ENCODE results near the gene SNAPIN. TPM values are rescaled to one million over a fixed set of nuclear protein-coding genes. Genes with fewer than 3 reads are reported as not detected.

Gene SNAPIN
- total RNA-seq, 1 experiment from 2014 or later: 82.0 TPM

DNA sequence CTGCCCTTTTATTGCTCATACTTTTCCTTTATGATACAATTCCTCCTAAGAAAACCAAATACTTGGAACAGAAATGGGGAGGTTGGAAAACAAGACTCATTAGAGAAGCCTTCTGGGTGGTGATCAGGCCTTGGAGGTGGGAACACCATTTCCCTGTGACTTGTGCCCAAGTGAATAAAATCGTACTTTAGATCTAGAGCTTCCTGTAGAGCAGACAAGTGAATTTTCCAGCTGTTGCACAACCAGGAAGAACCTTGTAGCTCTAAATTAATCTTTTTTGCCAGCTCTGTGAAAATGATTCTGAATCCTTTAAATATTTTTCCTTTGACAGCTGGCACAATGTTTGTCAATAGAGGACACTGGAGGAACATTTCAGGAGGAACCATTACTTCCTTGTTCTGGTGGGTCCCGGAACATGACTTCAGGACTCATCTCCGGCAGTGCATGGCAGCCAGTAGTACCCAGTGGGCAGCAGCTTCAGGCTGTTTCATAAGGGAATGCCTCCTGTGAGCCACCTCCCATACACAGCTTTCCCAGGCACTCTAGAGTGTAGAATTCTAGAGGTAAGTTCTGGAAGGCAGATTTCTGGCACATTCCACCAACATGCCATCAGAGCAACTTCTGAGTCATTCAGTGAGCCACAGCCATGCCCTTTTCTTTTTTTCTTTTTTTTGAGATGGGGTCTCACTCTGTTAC is 5.5 kb upstream of the SNAPIN start:
- Histone ChIP-seq H2AFZ (ENCODE audit: low read length) (no peak overlapping the region), H3K4me3 (ENCODE audit: low read length) (no peak overlapping the region), H3K9me2 (replicated peaks; ENCODE audit: low read length) (no peaks in the 10 kb centered on the region), H3F3A (ENCODE audit: low read length, unreplicated experiment) (no peaks in the 10 kb centered on the region), H3K4me2 (ENCODE audit: low read length) (peak overlapping the region; percentile 18; the same call in 1 of the 2 replicates), H3K27ac (ENCODE audit: low read length) (no peak overlapping the region), H3K9me3 (ENCODE audit: low read length) (no peaks in the 10 kb centered on the region), H4K20me1 (ENCODE audit: low read length) (no peaks in the 10 kb centered on the region), H3K36me3 (ENCODE audit: low read depth, low read length) (no peaks in the 10 kb centered on the region), H3K4me1 (ENCODE audit: insufficient read depth, low read length) (peaks cover 16% of the 10 kb centered on the region), H3K79me2 (ENCODE audit: low read length) (no peaks in the 10 kb centered on the region), H3K27me3 (ENCODE audit: low read length) (no peaks in the 10 kb centered on the region), H3K9ac (ENCODE audit: low read length) (no peak overlapping the region)
- ChIA-PET POLR2A (ENCODE audit: unreplicated experiment) (no interaction called here), CTCF (no interaction called here)
- no TSS peak for BruUV-seq (replicated peaks)
- no peak for TF ChIP-seq EZH2 (IDR thresholded peaks at IDR 0.05; ENCODE audit: low read length, unreplicated experiment)
- TF ChIP-seq EZH2phosphoT487 (IDR thresholded peaks at IDR 0.05; ENCODE audit: borderline replicate concordance, low read length): no peak
- no peak; the same call in 1 of the 2 replicates for ATAC-seq
- intact Hi-C loops (cut with micrococcal nuclease): no loop called here
- peak; percentile 66 for DNase-seq

DNA sequence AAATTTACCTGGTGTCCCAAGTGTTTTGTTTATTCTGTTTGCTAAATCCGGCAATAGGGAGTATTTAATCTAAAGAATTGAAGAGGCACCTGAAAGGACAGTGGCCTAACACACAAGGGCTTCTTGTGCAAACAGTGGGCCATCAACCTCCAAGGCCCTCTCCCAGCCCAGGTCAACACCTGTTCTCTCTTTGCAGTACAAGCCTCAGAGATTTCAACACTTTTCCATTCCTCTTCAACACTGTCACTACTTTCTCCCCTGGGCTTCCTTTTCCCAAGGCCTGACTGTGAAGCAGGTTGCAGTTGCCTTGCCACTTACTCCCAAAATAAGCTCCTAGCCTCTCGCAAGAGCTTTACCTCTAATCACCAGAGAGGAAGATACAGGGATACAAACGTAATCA is 3.2 kb upstream of the SNAPIN start:
- H3K4me3 ChIP-seq (ENCODE audit: low read length): no peak overlapping the region
- TF ChIP-seq, protein P1, sequence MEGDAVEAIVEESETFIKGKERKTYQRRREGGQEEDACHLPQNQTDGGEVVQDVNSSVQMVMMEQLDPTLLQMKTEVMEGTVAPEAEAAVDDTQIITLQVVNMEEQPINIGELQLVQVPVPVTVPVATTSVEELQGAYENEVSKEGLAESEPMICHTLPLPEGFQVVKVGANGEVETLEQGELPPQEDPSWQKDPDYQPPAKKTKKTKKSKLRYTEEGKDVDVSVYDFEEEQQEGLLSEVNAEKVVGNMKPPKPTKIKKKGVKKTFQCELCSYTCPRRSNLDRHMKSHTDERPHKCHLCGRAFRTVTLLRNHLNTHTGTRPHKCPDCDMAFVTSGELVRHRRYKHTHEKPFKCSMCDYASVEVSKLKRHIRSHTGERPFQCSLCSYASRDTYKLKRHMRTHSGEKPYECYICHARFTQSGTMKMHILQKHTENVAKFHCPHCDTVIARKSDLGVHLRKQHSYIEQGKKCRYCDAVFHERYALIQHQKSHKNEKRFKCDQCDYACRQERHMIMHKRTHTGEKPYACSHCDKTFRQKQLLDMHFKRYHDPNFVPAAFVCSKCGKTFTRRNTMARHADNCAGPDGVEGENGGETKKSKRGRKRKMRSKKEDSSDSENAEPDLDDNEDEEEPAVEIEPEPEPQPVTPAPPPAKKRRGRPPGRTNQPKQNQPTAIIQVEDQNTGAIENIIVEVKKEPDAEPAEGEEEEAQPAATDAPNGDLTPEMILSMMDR (conservative IDR thresholded peaks at IDR 0.05; ENCODE audit: low read depth, low read length): no peak
- no peak for TF ChIP-seq EZH2 (IDR thresholded peaks at IDR 0.05; ENCODE audit: low read length, unreplicated experiment)
- TF ChIP-seq EZH2phosphoT487 (IDR thresholded peaks at IDR 0.05; ENCODE audit: borderline replicate concordance, low read length): no peak
- no peaks in the 10 kb centered on the region for H3K9me2 ChIP-seq (replicated peaks; ENCODE audit: low read length)
- no peak overlapping the region for H3K9ac ChIP-seq (ENCODE audit: low read length)
- peaks cover 13% of the 10 kb centered on the region for H3K79me2 ChIP-seq (ENCODE audit: low read length)
- H2AFZ ChIP-seq (ENCODE audit: low read length): no peak overlapping the region
- H3F3A ChIP-seq (ENCODE audit: low read length, unreplicated experiment): no peaks in the 10 kb centered on the region
- intact Hi-C loops (cut with micrococcal nuclease): no loop called here
- H4K20me1 ChIP-seq (ENCODE audit: low read length): no peaks in the 10 kb centered on the region
- no peak overlapping the region for H3K27ac ChIP-seq (ENCODE audit: low read length)
- no peak overlapping the region for H3K4me2 ChIP-seq (ENCODE audit: low read length)
- H3K9me3 ChIP-seq (ENCODE audit: low read length): no peaks in the 10 kb centered on the region
- no peaks in the 10 kb centered on the region for H3K36me3 ChIP-seq (ENCODE audit: low read depth, low read length)
- POLR2A ChIA-PET (ENCODE audit: unreplicated experiment): interaction anchor here (0.6 kb wide), 1 partner anchor 29 kb away, joined by 4 read pairs; no protein-coding TSS in a partner anchor
- peaks cover 23% of the 10 kb centered on the region for H3K4me1 ChIP-seq (ENCODE audit: insufficient read depth, low read length)
- CTCF ChIA-PET: no interaction called here
- no TSS peak for BruUV-seq (replicated peaks)
- DNase-seq: no peak
- no peaks in the 10 kb centered on the region for H3K27me3 ChIP-seq (ENCODE audit: low read length)
- ATAC-seq: no peak

DNA sequence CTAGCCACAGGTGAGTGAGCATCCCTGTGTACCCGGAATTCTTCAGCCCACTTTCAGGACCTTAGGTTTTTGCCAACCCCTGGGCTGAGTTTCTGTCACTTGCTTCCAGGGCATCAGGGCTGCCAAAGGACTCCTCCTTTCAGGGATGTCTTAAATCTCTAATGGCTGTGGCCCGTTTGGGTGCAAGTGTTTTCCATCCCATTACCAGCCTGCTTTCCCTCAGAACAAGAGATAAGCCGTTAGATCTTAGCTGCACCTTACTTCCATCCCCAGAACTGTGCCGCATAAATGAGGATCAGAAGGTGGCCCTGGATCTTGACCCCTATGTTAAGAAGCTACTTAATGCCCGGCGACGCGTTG is 652 bp downstream of the SNAPIN start:
- Histone ChIP-seq H3K4me2 (ENCODE audit: low read length) (peak overlapping the region; percentile 96), H3F3A (ENCODE audit: low read length, unreplicated experiment) (peaks cover 21% of the 10 kb centered on the region), H3K9me3 (ENCODE audit: low read length) (no peaks in the 10 kb centered on the region), H3K9me2 (replicated peaks; ENCODE audit: low read length) (no peaks in the 10 kb centered on the region), H3K4me3 (ENCODE audit: low read length) (peak overlapping the region; percentile 89), H3K4me1 (ENCODE audit: insufficient read depth, low read length) (peaks cover 14% of the 10 kb centered on the region; the same call in 1 of the 2 replicates), H3K79me2 (ENCODE audit: low read length) (peaks cover 13% of the 10 kb centered on the region), H3K27me3 (ENCODE audit: low read length) (no peaks in the 10 kb centered on the region), H3K27ac (ENCODE audit: low read length) (no peak overlapping the region), H4K20me1 (ENCODE audit: low read length) (no peaks in the 10 kb centered on the region), H3K9ac (ENCODE audit: low read length) (peak overlapping the region; percentile 90), H3K36me3 (ENCODE audit: low read depth, low read length) (peaks cover 34% of the 10 kb centered on the region), H2AFZ (ENCODE audit: low read length) (peak overlapping the region; percentile 91)
- ATAC-seq (peak; percentile 12), DNase-seq (no peak)
- intact Hi-C loops (cut with micrococcal nuclease): loop anchor here (2.0 kb wide), 1 partner anchor 24 kb away; the partner anchor contains the start of gene CHTOP
- TF ChIP-seq, protein P1 (conservative IDR thresholded peaks at IDR 0.05; ENCODE audit: low read depth, low read length): no peak
- no peak for TF ChIP-seq EZH2 (IDR thresholded peaks at IDR 0.05; ENCODE audit: low read length, unreplicated experiment)
- no peak for TF ChIP-seq EZH2phosphoT487 (IDR thresholded peaks at IDR 0.05; ENCODE audit: borderline replicate concordance, low read length)
- ChIA-PET POLR2A (ENCODE audit: unreplicated experiment) (interaction anchor here (0.6 to 0.7 kb wide), 3 partner anchors 46 to 332 kb away, joined by 3 to 8 read pairs (median 4); partner anchors contain the start of genes INTS3 and S100A16), CTCF (interaction anchor here (0.7 kb wide), 1 partner anchor 32 kb away, joined by 4 read pairs; the partner anchor contains the start of gene S100A13)
- BruUV-seq (replicated peaks): no TSS peak

All from PC-3 (cell line).